HepG2 (cell line): Measurements from ENCODE around the gene SRRM3. TPM values are rescaled to one million over a fixed set of nuclear protein-coding genes. Genes with fewer than 3 reads are reported as not detected.

Experiments
- CC2D1A ChIP-seq: sonication (generic); formaldehyde crosslinking; IDR thresholded peaks from 2 replicates; pipeline ENCODE4 v1.8.1; 2023; ENCODE audit warnings: mild to moderate bottlenecking, missing genetic modification reagents
- HMGXB4 ChIP-seq, 2 experiments: sonication (generic) in 1 of 2; formaldehyde crosslinking in 1 of 2; IDR thresholded peaks; 2 replicates each; pipeline versions ENCODE4 v1.4.0 to v1.6.1; 2018 to 2020; ENCODE audit warnings: missing genetic modification reagents in 2 of 2, borderline replicate concordance in 1 of 2, low read depth in 1 of 2, mild to moderate bottlenecking in 1 of 2, missing biosample characterization in 1 of 2
- JARID2 ChIP-seq: sonication (generic); formaldehyde crosslinking; IDR thresholded peaks from 2 replicates; pipeline ENCODE4 v1.8.1; 2023; ENCODE audit warnings: missing genetic modification reagents, inconsistent platforms; ENCODE audit not compliant: insufficient replicate concordance
- KLF13 ChIP-seq: sonication (generic); formaldehyde crosslinking; IDR thresholded peaks from 2 replicates; pipeline ENCODE4 v1.4.0; 2020; ENCODE audit warnings: mild to moderate bottlenecking, missing genetic modification reagents
- NFKB2 ChIP-seq: sonication (generic); formaldehyde crosslinking; IDR thresholded peaks from 2 replicates; pipeline ENCODE4 v1.4.0; 2020; ENCODE audit warnings: missing genetic modification reagents, borderline replicate concordance
- RARA ChIP-seq: IDR thresholded peaks from 2 replicates; pipeline ENCODE4 v1.6.1; 2016; ENCODE audit warnings: missing genetic modification reagents, missing compliant biosample characterization
- TCF7L2 ChIP-seq: IDR thresholded peaks from 2 replicates; pipeline ENCODE4 v1.6.1; 2011; ENCODE audit warnings: mild to moderate bottlenecking, low read depth, low read length, moderate library complexity
- ZNF343 ChIP-seq: sonication (generic); formaldehyde crosslinking; IDR thresholded peaks from 2 replicates; pipeline ENCODE4 v1.4.0; 2020; ENCODE audit warnings: mild to moderate bottlenecking, missing genetic modification reagents
- ZNF607 ChIP-seq: sonication (generic); formaldehyde crosslinking; IDR thresholded peaks from 2 replicates; pipeline ENCODE4 v1.5.1; 2020; ENCODE audit warnings: missing genetic modification reagents, mild to moderate bottlenecking, borderline replicate concordance
- ZNF776 ChIP-seq: sonication (generic); formaldehyde crosslinking; IDR thresholded peaks from 2 replicates; pipeline ENCODE4 v1.4.0; 2020; ENCODE audit warnings: mild to moderate bottlenecking, missing genetic modification reagents
- polyA plus RNA-seq, 8 experiments: library from polyadenylated mRNA; depleted of rRNA in 3 of 8; stranded (reverse) in 7 of 8; unstranded in 1 of 8; fragments of >200 nt; fragmentation: Illumina TruSeq in 4 of 8; extraction: Trizol in 4 of 8; gene quantifications; 2 replicates each; pipeline versions ENCODE4 v1.2.1 to v1.2.3, GENCODE V29; 2011 to 2016; ENCODE audit warnings: low read depth in 4 of 8, missing spikeins in 1 of 8, mixed read lengths in 1 of 8; ENCODE audit not compliant: insufficient read depth in 1 of 8
- total RNA-seq, 5 experiments: library from RNA; depleted of rRNA; stranded (reverse); fragments of >200 nt; fragmentation: Illumina TruSeq; extraction: Trizol; gene quantifications; 2 replicates each; pipeline ENCODE4 v1.2.3, GENCODE V29; 2016; ENCODE audit warnings: low read depth in 1 of 5
- TF ChIP-seq, protein P1 (sequence below): sonication (generic); formaldehyde crosslinking; IDR thresholded peaks from 2 replicates; pipeline ENCODE4 v1.4.0; 2020; ENCODE audit warnings: missing genetic modification reagents, borderline replicate concordance
- TF ChIP-seq, protein P2 (sequence below): sonication (generic); formaldehyde crosslinking; IDR thresholded peaks from 2 replicates; pipeline ENCODE4 v1.5.0; 2020; ENCODE audit warnings: mild to moderate bottlenecking, missing genetic modification reagents
- TF ChIP-seq, protein P3 (sequence below): sonication (generic); formaldehyde crosslinking; IDR thresholded peaks from 2 replicates; pipeline ENCODE4 v1.4.0; 2020; ENCODE audit warnings: missing genetic modification reagents, mild to moderate bottlenecking, borderline replicate concordance

Gene SRRM3
- total and polyA plus RNA-seq, 2 of the 13 experiments (the other 11 are each of a cell fraction or from before 2014, with no cell fraction given) = 0.13 to 0.54 TPM

- TF ChIP-seq, protein P1, sequence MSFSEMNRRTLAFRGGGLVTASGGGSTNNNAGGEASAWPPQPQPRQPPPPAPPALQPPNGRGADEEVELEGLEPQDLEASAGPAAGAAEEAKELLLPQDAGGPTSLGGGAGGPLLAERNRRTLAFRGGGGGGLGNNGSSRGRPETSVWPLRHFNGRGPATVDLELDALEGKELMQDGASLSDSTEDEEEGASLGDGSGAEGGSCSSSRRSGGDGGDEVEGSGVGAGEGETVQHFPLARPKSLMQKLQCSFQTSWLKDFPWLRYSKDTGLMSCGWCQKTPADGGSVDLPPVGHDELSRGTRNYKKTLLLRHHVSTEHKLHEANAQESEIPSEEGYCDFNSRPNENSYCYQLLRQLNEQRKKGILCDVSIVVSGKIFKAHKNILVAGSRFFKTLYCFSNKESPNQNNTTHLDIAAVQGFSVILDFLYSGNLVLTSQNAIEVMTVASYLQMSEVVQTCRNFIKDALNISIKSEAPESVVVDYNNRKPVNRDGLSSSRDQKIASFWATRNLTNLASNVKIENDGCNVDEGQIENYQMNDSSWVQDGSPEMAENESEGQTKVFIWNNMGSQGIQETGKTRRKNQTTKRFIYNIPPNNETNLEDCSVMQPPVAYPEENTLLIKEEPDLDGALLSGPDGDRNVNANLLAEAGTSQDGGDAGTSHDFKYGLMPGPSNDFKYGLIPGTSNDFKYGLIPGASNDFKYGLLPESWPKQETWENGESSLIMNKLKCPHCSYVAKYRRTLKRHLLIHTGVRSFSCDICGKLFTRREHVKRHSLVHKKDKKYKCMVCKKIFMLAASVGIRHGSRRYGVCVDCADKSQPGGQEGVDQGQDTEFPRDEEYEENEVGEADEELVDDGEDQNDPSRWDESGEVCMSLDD (CRISPR knock-in tag) = peak; percentile 41; the same call in 1 of the 2 replicates
- TF ChIP-seq TCF7L2 (no peak), ZNF607 (CRISPR knock-in tag) (0 out of 2 replicates have a peak, but pooled peaks have one; percentile 25), KLF13 (CRISPR knock-in tag) (peak; percentile 31; the same call in 1 of the 2 replicates), ZNF343 (CRISPR knock-in tag) (no peak), ZNF776 (CRISPR knock-in tag) (peak; percentile 22; the same call in 1 of the 2 replicates), NFKB2 (CRISPR knock-in tag) (0 out of 2 replicates have a peak, but pooled peaks have one; percentile 5), JARID2 (CRISPR knock-in tag) (no peak), HMGXB4 (CRISPR knock-in tag; IDR thresholded peaks at IDR 0.05; ENCODE audit: borderline replicate concordance in 1 of 2, low read depth in 1 of 2) (peak; percentile 4 to 30; a peak in 1 of 4 replicates), CC2D1A (CRISPR knock-in tag) (no peak), RARA (CRISPR knock-in tag) (no peak)
- TF ChIP-seq, protein P2, sequence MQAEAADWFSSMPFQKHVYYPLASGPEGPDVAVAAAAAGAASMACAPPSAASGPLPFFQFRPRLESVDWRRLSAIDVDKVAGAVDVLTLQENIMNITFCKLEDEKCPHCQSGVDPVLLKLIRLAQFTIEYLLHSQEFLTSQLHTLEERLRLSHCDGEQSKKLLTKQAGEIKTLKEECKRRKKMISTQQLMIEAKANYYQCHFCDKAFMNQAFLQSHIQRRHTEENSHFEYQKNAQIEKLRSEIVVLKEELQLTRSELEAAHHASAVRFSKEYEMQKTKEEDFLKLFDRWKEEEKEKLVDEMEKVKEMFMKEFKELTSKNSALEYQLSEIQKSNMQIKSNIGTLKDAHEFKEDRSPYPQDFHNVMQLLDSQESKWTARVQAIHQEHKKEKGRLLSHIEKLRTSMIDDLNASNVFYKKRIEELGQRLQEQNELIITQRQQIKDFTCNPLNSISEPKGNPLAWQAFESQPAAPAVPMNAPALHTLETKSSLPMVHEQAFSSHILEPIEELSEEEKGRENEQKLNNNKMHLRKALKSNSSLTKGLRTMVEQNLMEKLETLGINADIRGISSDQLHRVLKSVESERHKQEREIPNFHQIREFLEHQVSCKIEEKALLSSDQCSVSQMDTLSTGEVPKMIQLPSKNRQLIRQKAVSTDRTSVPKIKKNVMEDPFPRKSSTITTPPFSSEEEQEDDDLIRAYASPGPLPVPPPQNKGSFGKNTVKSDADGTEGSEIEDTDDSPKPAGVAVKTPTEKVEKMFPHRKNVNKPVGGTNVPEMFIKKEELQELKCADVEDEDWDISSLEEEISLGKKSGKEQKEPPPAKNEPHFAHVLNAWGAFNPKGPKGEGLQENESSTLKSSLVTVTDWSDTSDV = no peak
- TF ChIP-seq, protein P3, sequence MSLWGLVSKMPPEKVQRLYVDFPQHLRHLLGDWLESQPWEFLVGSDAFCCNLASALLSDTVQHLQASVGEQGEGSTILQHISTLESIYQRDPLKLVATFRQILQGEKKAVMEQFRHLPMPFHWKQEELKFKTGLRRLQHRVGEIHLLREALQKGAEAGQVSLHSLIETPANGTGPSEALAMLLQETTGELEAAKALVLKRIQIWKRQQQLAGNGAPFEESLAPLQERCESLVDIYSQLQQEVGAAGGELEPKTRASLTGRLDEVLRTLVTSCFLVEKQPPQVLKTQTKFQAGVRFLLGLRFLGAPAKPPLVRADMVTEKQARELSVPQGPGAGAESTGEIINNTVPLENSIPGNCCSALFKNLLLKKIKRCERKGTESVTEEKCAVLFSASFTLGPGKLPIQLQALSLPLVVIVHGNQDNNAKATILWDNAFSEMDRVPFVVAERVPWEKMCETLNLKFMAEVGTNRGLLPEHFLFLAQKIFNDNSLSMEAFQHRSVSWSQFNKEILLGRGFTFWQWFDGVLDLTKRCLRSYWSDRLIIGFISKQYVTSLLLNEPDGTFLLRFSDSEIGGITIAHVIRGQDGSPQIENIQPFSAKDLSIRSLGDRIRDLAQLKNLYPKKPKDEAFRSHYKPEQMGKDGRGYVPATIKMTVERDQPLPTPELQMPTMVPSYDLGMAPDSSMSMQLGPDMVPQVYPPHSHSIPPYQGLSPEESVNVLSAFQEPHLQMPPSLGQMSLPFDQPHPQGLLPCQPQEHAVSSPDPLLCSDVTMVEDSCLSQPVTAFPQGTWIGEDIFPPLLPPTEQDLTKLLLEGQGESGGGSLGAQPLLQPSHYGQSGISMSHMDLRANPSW = no peak
Observed at GRCh38 chr7:76318488-76319353, 117.0 kb downstream of the SRRM3 start (continued).
